HG02884 (cell line): ENCODE measurements around the gene JARID2.

Experiments
- ATAC-seq: cut with Tn5 transposase; IDR thresholded peaks from one replicate; pipeline ENCODE4 v1.9.1; 2021; ENCODE audit warnings: mild to moderate bottlenecking, moderate library complexity; ENCODE audit not compliant: unreplicated experiment

Gene JARID2

GRCh38 chr6:15391500-15391899, 145.6 kb downstream of the JARID2 start:
- no peak for ATAC-seq

- ATAC-seq: no peak
Observed at GRCh38 chr6:15392182-15392581, 146.3 kb downstream of the JARID2 start.

DNA sequence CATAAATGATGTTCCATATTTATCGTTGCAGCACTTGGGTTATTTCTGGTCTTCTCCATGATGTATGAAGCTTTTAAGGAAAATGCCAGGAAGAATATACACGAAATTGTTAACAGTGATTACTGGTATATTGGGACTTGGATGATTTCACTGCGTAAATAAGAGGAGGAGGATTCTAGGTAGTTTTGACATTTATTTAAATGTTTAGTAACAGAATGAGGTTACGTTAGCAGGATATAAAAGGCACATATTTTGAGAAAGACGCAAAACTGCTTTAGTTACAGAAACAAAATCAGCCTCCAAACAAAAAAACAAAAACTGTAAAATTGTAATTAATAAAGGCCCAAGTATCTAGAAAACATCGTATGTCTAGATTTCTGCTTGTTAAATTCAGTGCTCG, 147.7 kb downstream of the JARID2 start:
- no peak for ATAC-seq

DNA sequence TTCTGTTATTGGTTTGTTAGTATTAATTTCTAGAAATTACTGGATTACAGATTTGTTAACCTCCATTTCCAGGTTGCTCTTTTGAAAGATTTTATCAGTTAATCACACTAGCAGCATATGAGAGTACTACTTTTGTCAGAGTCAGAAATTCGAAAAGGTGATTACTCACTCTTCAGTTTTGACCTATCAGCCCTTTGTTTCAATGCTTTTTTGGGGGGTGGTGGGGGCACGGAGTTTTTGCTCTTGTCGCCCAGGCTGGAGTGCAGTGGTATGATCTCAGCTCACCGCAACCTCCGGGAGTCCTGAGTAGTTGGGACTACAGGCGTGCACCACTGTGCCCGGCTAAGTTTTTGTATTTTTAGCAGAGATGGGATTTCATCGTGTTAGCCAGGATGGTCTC, 149.2 kb downstream of the JARID2 start:
- ATAC-seq: no peak

DNA sequence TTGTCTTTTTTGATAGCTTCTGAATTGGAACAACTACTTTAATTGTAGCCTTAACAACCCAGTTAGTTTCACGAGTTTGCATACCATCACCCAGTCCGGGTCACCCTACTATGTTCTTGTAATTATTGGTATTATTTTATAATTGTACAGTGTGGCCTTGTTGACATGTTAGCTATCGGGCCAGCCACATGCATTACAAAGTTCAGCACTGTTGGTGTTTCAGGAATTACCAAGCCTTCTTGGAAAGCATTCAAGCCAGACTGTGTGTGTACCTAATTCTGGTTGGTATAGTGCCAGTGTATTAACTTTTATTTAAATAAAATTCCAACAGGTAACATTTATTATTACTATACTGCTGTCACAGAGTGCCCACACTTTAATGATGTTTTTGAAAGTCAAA, 150.9 kb downstream of the JARID2 start:
- no peak for ATAC-seq

DNA sequence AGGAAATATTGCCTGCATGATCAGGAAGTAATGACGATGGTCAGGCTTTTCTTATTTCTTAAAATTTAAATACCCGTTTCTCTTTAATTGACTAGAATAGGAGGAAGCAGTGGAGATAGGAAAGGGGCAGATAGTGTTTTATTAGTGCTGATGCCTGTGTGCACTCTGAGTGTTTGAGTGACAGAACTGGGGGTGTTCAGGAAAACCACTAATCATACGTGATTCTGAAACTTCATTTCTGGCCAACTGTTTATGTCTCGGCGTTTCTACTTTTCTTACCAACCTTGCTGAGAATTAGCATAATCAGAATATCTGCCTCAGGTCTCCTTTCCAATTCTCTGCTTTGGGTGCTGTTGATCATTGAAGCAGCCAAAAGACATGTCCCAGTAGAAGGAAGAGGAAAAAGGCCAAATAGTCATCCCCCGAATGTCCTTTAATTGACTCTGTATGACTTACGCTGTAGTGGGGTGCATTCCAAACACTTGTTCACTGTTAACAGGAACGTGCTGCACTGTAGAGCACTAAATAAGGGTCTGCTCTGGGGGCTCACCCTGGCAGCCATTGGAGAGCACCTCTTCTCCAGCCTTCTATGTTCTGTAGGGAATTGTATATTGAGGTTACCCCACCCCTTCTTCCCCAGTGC, 152.9 kb downstream of the JARID2 start:
- no peak for ATAC-seq

GRCh38 chr6:15399641-15400470, 154.0 kb downstream of the JARID2 start:
- ATAC-seq: no peak

- ATAC-seq: no peak
Observed at GRCh38 chr6:15400572-15401004, 154.7 kb downstream of the JARID2 start.

GRCh38 chr6:15401120-15401519, 155.3 kb downstream of the JARID2 start:
- no peak for ATAC-seq

DNA sequence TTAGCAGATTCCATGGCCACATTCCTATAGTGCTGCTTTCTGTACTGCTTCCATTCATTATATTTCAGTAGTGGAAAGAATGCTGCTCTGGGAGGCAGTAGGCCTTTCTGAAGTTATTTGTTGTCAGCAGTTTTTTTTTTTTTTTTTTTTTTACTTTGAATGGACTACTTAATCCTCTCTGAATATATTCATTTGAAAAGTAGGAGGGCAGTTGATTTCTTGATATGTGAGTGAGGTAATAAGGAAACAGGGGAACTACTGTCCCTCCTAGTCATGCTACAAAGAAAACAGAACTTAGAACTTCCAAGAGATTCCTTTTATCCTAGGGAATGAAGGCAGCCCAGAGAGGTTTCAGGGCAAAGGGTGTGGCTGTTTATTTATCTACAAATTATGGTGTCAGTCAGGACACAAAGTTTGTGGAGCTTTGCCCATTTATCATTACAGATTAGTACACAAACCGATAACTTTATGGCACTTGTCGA, 155.9 kb downstream of the JARID2 start:
- no peak for ATAC-seq

GRCh38 chr6:15402406-15403045, 156.7 kb downstream of the JARID2 start:
- no peak for ATAC-seq

- no peak for ATAC-seq
Observed at GRCh38 chr6:15403094-15403755, 157.4 kb downstream of the JARID2 start.

GRCh38 chr6:15404685-15404980, 158.8 kb downstream of the JARID2 start:
- no peak for ATAC-seq

DNA sequence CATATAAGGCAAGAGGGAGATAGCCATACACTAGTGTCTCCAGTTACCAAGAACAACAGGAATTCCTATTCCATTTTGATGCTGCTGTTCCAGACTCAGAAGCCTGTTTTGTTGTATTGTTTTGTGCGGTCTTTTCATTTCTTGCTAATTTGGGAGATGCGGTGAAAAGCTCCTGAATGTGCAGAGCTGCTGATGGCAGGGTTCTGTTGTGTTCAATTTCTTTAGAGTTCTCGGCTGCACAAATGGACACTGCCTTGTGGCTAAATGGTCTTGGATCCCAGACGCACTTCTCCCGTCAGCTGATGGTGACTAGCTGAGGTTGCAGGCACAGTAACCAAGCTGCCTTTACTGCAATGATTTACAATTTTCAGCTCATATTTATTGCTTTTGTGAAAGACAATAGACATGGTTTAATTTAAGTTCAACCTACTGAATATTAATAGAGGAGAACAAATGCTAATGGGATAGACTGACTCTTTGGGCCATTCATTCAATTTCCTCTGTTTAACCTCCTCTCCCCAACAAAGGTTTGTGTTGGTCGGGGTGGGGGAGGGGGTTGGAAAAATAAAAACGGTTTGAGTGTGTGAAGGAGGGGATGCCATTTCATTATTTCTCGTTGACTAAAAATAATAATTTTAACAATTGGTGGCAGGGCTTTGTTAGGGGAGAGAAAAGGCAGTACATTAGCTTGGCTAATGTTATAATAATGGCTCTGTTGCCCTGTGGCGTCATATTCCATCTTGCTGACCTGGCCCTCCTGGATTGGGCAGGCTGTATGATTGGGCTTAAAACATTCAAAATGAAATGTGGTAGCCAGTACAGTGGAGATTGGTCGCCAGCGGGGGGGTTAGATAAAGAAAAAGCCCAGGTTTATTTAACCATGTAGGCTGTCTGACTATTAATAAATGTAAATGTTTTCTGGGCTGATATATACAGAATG, 159.5 kb downstream of the JARID2 start:
- no peak for ATAC-seq

GRCh38 chr6:15406452-15406851, 160.6 kb downstream of the JARID2 start:
- ATAC-seq: no peak

GRCh38 chr6:15408008-15408407, 162.1 kb downstream of the JARID2 start:
- no peak for ATAC-seq

DNA sequence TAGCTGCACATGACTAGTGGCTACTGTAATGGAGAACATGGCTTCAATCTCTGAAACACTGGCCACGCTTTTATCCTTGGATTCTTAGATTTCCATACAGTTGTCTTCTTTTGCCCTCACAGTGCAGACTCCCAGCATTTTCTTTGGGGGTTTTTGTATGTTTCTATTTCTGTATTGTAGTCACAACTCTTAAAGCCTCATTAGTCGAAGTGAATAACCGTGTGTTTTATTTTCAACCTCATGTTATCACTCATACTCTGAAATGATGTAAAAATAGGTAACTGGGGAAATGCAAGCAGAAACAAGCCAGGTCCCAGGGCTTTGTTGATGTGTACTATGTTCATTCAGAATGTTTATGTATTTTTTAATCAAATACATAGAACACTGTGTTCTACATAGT, 162.9 kb downstream of the JARID2 start:
- ATAC-seq: peak; percentile 53

DNA sequence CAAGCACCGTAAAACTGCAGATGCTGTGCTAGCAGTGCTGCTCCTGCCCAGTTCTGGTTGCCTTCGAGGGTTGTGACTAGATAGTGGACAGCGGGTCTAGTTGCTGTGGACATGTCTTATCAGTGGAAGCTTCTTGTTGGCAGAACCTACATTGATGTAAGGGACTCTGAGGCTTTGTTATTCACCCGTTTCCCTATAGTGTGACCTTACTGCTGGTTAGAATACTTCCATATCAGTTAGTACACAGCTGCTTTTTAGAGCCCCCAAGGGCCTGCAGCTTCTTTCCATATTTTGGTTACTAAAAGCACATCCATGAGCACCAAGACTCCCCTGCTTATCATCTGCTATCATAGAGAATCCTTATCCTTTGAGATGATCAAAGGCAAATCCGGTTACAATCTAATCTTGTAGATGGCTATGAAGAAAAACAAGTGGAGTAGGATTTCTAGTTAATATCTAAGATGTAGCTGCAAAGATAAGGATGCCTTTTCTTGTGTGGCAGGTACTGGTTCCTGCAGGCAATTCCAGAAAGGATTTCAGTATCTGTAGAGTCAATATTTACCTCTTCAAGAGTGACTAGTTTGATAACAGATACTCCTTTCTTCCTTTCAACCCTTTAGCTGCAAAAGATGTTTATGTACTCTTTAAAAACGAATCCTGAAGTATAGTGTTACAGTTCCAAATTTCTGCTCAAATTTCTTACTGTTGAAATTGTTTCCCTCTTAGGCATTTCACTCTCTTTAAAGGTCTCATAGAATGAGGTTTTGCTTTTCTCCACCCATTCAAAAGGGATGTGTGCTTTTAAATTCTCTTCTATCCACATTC, 163.6 kb downstream of the JARID2 start:
- no peak for ATAC-seq

GRCh38 chr6:15410126-15410391, 164.2 kb downstream of the JARID2 start:
- no peak for ATAC-seq

- ATAC-seq: no peak
Observed at GRCh38 chr6:15410752-15411151, 164.9 kb downstream of the JARID2 start.
